ENCODE results near the gene FNDC8.
"Not testable (repeated sequence)": the region's sequence is repeated elsewhere in the genome, so short reads cannot be mapped to it uniquely, and the experiment has no call there.

FNDC8 gene

DNA sequence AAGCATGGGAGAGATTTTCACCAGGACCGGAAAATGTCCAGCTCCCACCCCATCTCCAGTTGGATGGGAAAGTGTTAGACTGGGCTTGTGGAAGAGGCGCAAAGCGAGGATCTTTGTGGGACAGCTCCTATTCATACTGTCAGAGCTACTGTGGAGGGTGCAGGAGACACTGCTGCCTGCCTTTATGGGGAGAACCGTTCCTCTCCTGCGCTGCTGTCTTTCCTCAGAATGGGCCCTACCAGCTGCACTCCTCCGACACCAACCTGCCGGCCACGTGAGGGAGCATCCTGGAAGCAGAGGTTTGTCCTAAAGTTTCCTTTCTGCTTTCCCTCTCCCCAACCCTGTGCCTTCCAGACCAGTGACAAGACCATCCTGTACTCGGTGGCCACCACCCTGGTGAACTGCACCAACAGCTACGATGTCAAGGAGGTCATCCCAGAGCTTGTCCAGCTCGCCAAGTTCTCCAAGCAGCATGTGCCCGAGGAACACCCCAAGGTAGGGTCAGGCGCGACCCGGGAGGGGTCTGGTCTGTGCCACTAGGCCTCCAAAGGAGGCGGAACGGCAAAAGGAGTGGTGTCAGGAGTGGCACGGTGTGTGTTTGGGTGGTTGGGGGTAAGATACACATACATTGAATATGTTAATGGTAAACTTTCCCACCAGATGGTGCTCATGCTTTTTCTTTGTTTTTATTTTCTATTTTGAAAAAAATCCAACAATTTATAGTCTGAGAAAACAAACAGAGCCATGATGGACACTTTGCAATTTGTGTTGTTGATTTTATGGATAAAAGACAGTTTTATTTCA is 49.8 kb downstream of the FNDC8 start:
- DNase-seq (ENCODE audit: low read depth in 2 of 2): no peak

DNA sequence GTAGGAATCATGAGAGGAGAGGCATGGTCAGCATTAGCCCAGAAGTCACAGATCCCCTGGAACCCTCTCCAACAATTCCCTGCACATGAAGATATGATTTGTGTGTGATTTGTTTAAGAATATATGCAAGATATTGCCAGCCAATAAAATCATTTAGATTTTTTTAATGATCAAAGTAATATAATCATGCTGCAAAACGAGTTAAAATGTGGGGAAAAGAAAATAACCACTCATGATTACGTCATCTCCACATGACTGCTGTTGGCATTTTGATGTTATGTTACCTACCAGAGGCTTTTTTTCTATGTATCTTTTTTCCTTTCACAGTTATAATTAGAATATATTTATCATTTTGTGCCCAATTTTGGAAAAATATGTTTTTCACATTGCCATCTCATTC is 50.4 kb downstream of the FNDC8 start:
- no peak for DNase-seq (ENCODE audit: low read depth in 2 of 2)

DNA sequence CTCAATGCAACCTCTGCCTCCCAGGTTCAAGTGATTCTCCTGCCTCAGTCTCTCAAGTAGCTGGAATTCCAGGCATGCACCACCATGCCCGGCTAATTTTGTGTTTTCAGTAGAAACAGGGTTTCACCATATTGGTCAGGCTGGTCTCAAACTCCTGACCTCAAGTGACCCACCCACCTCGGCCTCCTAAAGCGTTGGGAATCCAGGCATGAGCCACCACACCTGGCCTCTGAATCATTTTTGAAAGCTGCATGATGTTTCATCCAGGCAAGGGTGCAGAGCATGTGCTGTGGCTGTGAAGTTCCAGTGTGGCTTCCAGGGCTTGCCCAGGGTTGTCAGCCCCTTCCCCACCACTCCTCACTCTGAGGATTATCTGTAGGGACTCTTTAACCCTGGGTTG is 50.9 kb downstream of the FNDC8 start:
- DNase-seq (ENCODE audit: low read depth in 2 of 2): not testable (repeated sequence)

DNA sequence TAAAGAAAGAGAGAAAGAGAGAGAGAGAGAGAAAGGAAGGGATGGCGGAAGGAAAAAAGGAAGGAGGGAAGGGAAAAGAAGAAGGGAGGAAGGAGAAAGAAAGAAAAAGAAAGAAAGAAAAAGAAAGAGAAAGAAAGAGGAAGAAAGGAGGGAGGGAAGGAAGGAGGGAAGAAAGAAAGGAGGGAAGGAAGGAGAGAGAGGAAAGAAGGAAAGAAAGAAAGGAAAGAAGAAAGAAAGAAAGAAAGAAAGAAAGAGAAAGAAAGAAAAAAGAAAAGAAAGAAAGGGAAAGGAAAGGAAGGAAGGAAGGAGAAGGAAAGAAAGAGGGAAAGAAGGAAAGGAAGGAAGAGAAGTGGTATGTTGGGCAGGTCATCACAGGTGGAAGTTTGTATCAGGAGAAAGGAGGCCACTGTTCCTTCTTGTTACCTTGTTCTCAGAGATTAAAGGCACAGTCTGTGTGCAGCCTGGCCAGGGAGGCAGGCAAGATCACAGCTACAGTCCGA is 53.5 kb downstream of the FNDC8 start:
- no peak for DNase-seq (ENCODE audit: low read depth in 2 of 2)

- DNase-seq (ENCODE audit: low read depth in 2 of 2): no peak
Measured at GRCh38 chr17:35175638-35176415, 54.4 kb downstream of the FNDC8 start.

- no peak for DNase-seq (ENCODE audit: low read depth in 2 of 2)
Measured at GRCh38 chr17:35176897-35177296, 55.5 kb downstream of the FNDC8 start.

DNA sequence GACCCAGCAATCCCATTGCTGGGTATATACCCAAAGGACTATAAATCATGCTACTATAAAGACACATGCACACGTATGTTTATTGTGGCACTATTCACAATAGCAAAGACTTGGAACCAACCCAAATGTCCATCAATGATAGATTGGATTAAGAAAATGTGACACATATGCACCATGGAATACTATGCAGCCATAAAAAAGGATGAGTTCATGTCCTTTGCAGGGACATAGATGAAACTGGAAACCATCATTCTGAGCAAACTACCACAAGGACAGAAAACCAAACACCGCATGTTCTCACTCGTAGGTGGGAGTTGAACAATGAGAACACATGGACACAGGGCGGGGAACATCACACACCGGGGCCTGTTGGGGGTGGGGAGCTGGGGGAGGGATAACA is 58.0 kb downstream of the FNDC8 start:
- not testable (repeated sequence) for DNase-seq (ENCODE audit: low read depth in 2 of 2)

Measured in activated CD4-positive, alpha-beta T cell treated with anti-CD3 and anti-CD28 coated beads for 24 hours (primary cell).